Activated T-helper 2 cell treated with anti-CD3 and anti-CD28 coated beads, Interferon-gamma antibody, Interleukin-2, Interleukin-4, amounts not matched to agents 10 μg/mL and 5 μg/mL and 100 μg/mL, durations not matched to agents 14 hours and 24 hours and 36 hours (primary cell): ENCODE measurements around the gene ZNF500. TPM values are rescaled to one million over a fixed set of nuclear protein-coding genes. Genes with fewer than 3 reads are reported as not detected.
"Not testable (repeated sequence)": the region's sequence is repeated elsewhere in the genome, so short reads cannot be mapped to it uniquely, and the experiment has no call there.

Experiments used
- DNase-seq: peaks from one replicate; pipeline ENCODE4 v3.0.0; 2021; ENCODE audit warnings: low spot score
- H3K27ac Mint-ChIP-seq: one replicate; pipeline ENCODE4 v1.8.0; 2021; ENCODE audit warnings: mixed read lengths
- H3K27me3 Mint-ChIP-seq: one replicate; pipeline ENCODE4 v1.8.0; 2021; ENCODE audit warnings: low read depth, mixed read lengths
- H3K36me3 Mint-ChIP-seq: one replicate; pipeline ENCODE4 v1.8.0; 2021; ENCODE audit warnings: low read depth, mixed read lengths
- H3K4me1 Mint-ChIP-seq: one replicate; pipeline ENCODE4 v1.8.0; 2021; ENCODE audit warnings: low read depth, mixed read lengths
- H3K4me3 Mint-ChIP-seq: one replicate; pipeline ENCODE4 v1.8.0; 2021; ENCODE audit warnings: low read depth, mild to moderate bottlenecking, moderate library complexity, mixed read lengths
- H3K9me3 Mint-ChIP-seq: one replicate; pipeline ENCODE4 v1.8.0; 2021; ENCODE audit warnings: mixed read lengths
- intact Hi-C: fragments of 100-400 bp; cut with micrococcal nuclease; formaldehyde crosslinking; loops from one replicate; pipeline ENCODE4 v1.15.1; 2023
- total RNA-seq: library from RNA; stranded (reverse); gene quantifications from 2 replicates; pipeline ENCODE4 v1.2.3, GENCODE V29; 2022

Gene ZNF500
- total RNA-seq, 1 donor from 2014 or later = 18.1 TPM

DNA sequence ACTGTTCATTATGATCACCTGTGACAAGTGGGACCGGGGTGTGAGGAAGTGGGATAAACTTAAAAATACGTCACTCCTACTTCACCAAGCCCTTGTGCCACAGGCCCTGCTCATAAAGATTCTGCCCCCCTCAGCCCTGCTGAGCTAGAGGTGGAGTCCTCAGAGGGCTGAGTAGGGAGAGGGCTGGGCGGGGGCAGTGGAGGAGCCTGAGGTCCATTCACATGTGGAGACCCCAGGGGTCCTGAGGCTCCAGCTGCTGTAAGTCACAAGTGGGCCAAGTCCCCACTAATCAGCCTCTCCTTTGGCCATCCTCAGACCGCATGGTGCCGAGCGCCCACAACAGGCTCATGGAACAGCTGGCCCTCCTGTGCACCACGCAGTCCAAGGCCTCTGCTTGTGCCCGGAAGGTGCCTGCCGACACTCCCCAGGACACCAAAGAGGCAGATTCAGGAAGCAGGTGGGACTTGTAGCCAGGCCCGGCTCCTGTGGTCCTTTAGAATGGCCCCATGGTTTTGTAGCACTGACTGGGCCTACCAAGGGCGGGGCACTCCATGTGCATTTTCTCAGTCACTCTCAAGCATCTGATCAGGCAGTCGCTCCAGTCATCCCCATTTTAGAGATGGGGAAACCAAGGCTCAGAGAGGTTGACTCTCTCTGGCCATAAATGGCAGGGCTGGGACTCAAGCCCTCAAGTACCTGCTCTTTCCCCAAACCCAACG lies 22.2 kb downstream of the ZNF500 start:
- Mint-ChIP-seq H3K4me1 (peaks cover 11% of the 10 kb centered on the region), H3K27me3 (no peaks in the 10 kb centered on the region), H3K27ac (no peak overlapping the region), H3K9me3 (no peaks in the 10 kb centered on the region), H3K36me3 (no peaks in the 10 kb centered on the region), H3K4me3 (no peak overlapping the region)
- intact Hi-C loops = no loop called here
- no peak for DNase-seq

DNA sequence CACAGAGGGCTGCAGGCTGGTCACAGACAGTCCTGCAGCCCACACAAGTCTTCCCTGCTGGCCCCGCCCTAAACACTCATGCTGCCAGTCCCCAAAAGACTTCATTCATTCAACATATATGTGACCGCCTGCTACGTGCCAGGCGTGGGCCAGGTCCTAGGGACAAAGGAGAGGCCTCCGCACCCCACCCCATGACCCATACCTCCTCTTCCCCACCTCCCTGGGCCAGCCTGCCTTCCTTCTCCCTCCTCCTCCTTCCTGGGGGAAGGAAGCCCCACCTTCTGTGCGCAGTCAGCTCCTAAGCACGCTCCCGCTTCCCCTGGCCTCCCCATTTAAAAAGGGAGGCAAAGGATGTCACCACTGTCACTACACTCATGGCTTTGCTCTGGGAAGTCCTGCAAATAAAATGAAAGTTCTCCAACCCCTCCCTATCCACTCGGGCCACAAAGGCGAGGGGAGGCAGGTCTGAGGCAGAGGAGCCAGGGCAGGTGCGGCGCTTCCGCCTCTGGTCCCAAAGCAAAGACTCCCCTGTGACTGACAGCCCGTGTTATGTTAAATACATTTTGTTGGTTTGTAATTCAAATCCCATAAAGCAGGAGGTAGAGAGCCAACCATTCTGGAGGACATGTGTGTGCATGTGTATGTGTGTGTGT lies 23.6 kb downstream of the ZNF500 start:
- Mint-ChIP-seq H3K36me3 (no peaks in the 10 kb centered on the region), H3K4me1 (peaks cover 11% of the 10 kb centered on the region), H3K9me3 (no peaks in the 10 kb centered on the region), H3K27me3 (no peaks in the 10 kb centered on the region), H3K4me3 (no peak overlapping the region), H3K27ac (no peak overlapping the region)
- no peak for DNase-seq
- intact Hi-C loops = no loop called here

DNA sequence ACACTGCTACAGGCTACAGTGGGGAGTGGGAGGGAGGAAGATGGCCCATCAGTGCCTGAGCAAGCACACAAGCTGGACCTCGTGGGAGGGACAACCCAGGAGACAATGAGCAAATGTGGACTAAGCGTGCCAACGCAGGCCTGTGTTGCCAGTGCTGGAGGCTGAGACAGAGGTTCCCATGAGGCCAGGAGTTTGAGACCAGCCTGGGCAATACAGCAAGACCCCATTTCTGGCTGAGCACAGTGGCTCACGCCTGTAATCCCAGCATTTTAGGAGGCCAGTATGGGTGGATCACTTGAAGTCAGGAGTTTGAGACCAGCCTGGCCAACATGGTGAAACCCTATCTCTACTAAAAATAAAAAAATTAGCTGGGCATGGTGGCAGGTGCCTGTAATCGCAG lies 28.6 kb downstream of the ZNF500 start:
- H3K4me3 Mint-ChIP-seq, H3K9me3 Mint-ChIP-seq, H3K27ac Mint-ChIP-seq, DNase-seq, H3K27me3 Mint-ChIP-seq, H3K36me3 Mint-ChIP-seq: not testable (repeated sequence)
- intact Hi-C loops = loop anchor here (10.0 kb wide), 1 partner anchor 216 kb away; the partner anchor contains the start of gene SEC14L5
- H3K4me1 Mint-ChIP-seq = peaks cover 10% of the 10 kb centered on the region

DNA sequence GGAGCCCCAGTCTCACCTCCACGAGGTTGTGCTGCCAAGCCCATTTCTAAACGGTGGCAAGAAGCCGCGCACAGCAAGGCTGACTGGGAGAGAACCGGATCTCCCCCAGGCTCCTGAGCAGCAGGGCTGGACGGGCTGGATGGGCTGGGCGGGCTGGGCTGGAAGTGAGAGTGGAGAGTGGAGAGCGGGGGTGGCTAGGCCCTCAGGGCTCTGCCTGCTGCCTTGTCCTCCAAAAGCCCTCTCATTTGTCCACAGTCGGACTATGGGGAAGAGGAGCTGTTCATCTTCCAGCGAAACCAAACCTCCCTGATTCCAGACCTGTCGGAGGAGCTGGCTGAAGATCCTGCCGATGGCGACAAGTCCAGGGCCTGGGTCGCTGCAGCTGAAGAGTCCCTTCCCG lies 29.4 kb downstream of the ZNF500 start:
- no peak overlapping the region for H3K4me3 Mint-ChIP-seq
- no peaks in the 10 kb centered on the region for H3K9me3 Mint-ChIP-seq
- H3K27ac Mint-ChIP-seq = no peak overlapping the region
- DNase-seq = no peak
- H3K27me3 Mint-ChIP-seq = no peaks in the 10 kb centered on the region
- H3K36me3 Mint-ChIP-seq = no peaks in the 10 kb centered on the region
- intact Hi-C loops = loop anchor here (10.0 kb wide), 1 partner anchor 217 kb away; the partner anchor contains the start of gene SEC14L5
- H3K4me1 Mint-ChIP-seq = peaks cover 12% of the 10 kb centered on the region

DNA sequence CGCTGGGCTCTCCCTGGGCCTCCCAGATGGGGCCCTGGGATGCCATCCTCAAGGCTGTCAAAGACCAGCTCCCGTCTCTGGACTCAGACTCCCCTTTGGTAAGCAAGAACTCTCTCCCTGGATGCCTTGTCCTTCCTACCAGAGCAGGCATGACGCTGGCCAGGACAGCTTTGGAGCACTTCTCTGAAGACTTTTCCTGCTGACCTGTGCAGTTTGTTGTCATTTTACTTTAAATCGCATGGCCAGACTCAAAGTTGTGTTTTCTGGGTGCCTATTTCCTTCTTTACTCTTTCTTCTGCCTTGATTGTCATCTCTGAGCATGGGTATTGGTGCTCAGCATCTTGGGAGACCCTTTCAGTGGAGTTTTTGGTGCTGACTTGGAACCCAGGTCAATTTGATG lies 30.4 kb downstream of the ZNF500 start:
- Mint-ChIP-seq H3K36me3 (no peaks in the 10 kb centered on the region), H3K9me3 (no peaks in the 10 kb centered on the region), H3K27me3 (no peaks in the 10 kb centered on the region), H3K4me1 (peaks cover 12% of the 10 kb centered on the region), H3K4me3 (no peak overlapping the region), H3K27ac (no peak overlapping the region)
- no peak for DNase-seq
- intact Hi-C loops = loop anchor here (10.0 kb wide), 1 partner anchor 218 kb away; the partner anchor contains the start of gene SEC14L5

DNA sequence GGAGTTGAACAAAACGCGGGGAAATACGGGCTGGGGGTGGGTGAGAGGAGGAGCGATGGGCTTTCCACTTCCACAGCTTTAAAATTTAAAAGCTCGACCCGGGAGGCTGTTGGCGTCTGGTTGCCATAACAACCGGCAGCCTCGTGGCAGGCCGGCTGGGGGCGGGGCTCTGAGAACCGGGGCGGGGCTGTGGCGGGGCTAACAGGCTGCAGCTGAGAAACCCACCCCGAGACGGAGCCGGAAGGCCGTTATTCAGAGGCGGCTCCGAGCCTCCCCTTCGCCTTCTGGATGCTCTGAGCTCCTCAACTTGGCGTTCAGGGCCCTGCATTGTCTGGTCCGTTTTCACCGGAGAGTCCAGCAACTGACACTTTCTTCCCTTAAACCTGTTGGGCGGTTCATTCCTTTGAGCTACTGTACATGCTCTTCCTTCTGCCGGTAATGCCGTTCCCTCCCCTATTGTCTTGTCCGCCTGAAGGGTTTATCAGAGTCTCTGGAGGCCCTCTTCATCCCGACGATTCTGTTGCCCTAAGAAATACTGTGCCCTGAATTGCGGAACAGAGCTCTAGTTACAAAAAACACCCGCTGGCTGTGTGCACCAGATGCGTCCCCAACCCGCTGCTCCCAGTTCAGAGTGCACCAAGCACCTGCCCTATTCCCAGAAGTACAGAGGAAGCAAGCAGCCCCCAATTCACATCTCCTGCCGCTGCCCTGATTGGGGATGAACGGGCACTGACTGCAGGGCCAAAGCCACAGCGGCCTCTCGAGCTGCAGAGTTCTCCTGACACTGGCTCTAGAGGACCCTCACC lies 32.0 kb downstream of the ZNF500 start:
- peak overlapping the region; percentile 69 for H3K27ac Mint-ChIP-seq
- H3K27me3 Mint-ChIP-seq = no peaks in the 10 kb centered on the region
- H3K4me3 Mint-ChIP-seq = peak overlapping the region; percentile 85
- peaks cover 4% of the 10 kb centered on the region for H3K36me3 Mint-ChIP-seq
- peaks cover 12% of the 10 kb centered on the region for H3K4me1 Mint-ChIP-seq
- peak; percentile 89 for DNase-seq
- no peaks in the 10 kb centered on the region for H3K9me3 Mint-ChIP-seq
- intact Hi-C loops = loop anchor here (1.0 to 10.0 kb wide), 4 partner anchors 32 to 220 kb away; partner anchors contain the start of genes GLYR1, ROGDI, SEC14L5 and UBN1

DNA sequence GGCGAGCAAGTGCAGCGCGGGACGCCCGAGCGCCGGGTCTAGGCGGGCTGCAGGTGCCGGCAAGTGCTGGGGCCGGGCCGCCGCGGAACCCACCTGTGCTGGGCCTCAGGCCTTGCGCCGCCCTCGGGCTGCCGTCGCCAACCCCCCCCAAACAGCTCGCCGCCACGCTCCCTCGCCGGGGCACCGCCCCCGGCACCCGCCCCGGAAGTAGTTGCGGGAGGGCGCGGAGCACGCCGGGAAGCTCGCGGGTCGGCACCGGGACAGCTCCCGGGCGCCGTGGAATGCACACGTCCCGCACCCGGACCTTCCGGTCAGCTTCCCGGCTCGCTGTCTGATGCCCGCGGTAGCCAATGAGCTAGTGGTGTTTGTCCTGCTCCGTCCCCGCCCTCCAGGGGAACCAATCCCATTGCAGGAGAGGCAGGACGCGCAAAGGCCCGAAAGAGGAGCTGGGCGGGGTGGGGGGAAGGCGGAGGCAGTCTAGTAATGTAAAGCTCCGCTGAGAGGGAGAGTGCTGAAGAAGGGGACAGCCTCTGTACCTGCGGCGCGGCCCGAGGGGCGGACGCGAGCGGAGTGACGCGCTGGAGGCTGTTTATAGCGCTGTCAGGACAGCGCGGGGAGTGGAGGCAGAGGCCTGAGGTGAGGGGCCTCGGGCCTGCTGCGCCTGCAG lies 32.8 kb downstream of the ZNF500 start, which contains the start of the genes ANKS3 and DNAAF8:
Gene ANKS3, minus strand, starts transcription at position 209 of the 667 bp plus-strand sequence. CDS start 4,122 bp downstream, outside the sequence.
Gene DNAAF8, plus strand, starts transcription at position 475 of the 667 bp plus-strand sequence. CDS start 1,978 bp downstream, outside the sequence.
- H3K36me3 Mint-ChIP-seq = peaks cover 4% of the 10 kb centered on the region
- H3K4me1 Mint-ChIP-seq = peaks cover 12% of the 10 kb centered on the region
- peak within 1 kb of the TSS; percentile 85 for H3K4me3 Mint-ChIP-seq
- H3K27ac Mint-ChIP-seq = peak within 1 kb of the TSS; percentile 69
- no peaks in the 10 kb centered on the region for H3K27me3 Mint-ChIP-seq
- peak; percentile 76 for DNase-seq
- intact Hi-C loops = loop anchor here (1.0 to 10.0 kb wide), 4 partner anchors 33 to 221 kb away; partner anchors contain the start of genes GLYR1, ROGDI, SEC14L5 and UBN1
- no peaks in the 10 kb centered on the region for H3K9me3 Mint-ChIP-seq

DNA sequence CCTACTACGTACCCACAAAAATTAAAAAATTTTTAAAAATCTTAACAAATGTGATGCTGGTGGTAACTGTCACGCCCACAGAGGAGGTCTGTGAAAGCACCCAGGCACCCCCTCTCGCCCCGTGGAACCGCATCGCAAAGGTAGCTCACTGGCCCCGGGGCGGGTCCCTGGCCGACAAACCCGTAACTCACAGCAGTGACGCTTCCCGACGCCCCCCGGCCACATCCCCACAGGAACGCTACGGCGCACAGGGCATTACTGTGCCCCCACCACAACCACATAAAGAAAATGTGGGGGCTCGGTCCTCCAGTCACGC lies 33.3 kb downstream of the ZNF500 start:
- intact Hi-C loops = loop anchor here (1.0 to 10.0 kb wide), 4 partner anchors 34 to 221 kb away; partner anchors contain the start of genes GLYR1, ROGDI, SEC14L5 and UBN1
- peaks cover 12% of the 10 kb centered on the region for H3K4me1 Mint-ChIP-seq
- no peaks in the 10 kb centered on the region for H3K9me3 Mint-ChIP-seq

DNA sequence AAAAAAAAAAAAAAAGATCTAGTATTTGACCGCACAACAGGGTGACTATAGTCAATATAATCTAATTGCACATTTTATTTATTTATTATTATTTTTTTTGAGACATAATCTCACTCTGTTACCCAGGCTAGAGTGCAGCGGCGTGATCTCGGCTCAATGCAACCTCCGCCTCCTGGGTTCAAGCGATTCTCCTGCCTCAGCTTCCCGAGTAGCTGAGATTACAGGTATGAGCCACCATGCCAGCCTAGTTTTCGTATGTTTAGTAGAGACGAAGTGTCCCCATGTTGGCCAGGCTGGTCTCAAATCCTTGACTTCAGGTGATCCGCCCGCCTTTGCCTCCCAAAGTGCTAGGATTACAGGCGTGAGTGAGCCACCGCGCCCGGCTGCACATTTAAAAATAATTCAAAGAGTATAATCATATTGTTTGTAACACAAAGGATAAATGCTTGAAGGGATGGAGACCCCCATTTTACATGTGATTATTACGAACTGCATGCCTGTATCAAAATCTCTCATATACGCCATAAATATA lies 33.7 kb downstream of the ZNF500 start:
- H3K27me3 Mint-ChIP-seq = no peaks in the 10 kb centered on the region
- intact Hi-C loops = loop anchor here (10.0 kb wide), 1 partner anchor 222 kb away; the partner anchor contains the start of gene SEC14L5
- H3K36me3 Mint-ChIP-seq = peaks cover 4% of the 10 kb centered on the region
- no peaks in the 10 kb centered on the region for H3K9me3 Mint-ChIP-seq
- peak overlapping the region; percentile 85 for H3K4me3 Mint-ChIP-seq
- peaks cover 12% of the 10 kb centered on the region for H3K4me1 Mint-ChIP-seq
- DNase-seq = no peak
- H3K27ac Mint-ChIP-seq = peak overlapping the region; percentile 47

More for the DNA sequence above, 33.3 kb downstream of the ZNF500 start:
- Mint-ChIP-seq H3K27me3 (no peaks in the 10 kb centered on the region), H3K4me3 (peak overlapping the region; percentile 85), H3K27ac (peak overlapping the region; percentile 47), H3K36me3 (peaks cover 4% of the 10 kb centered on the region)
- DNase-seq = no peak

DNA sequence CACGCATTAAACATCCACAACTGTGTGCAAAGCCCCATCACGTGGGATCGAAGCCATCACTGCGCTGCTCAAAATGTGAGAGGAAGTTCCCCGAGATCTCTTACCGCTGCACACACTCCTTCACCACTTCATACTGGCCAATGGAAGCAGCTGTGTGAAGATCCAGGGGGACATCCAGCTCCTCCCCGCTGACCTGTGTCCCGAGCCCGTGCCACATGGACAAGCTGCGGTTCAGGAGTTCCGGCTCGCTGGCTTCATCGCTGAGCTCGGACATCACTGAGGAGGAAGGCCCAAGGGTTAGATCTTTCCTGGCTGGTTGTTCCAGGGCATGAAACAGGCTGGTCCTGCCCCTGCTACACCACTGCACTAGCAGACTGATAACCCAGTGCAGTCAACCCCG lies 37.1 kb downstream of the ZNF500 start:
- Mint-ChIP-seq H3K4me1 (peaks cover 7% of the 10 kb centered on the region), H3K36me3 (peaks cover 4% of the 10 kb centered on the region), H3K27ac (no peak overlapping the region), H3K9me3 (no peaks in the 10 kb centered on the region), H3K4me3 (no peak overlapping the region), H3K27me3 (no peaks in the 10 kb centered on the region)
- intact Hi-C loops = loop anchor here (10.0 kb wide), 1 partner anchor 225 kb away; the partner anchor contains the start of gene SEC14L5
- no peak for DNase-seq

DNA sequence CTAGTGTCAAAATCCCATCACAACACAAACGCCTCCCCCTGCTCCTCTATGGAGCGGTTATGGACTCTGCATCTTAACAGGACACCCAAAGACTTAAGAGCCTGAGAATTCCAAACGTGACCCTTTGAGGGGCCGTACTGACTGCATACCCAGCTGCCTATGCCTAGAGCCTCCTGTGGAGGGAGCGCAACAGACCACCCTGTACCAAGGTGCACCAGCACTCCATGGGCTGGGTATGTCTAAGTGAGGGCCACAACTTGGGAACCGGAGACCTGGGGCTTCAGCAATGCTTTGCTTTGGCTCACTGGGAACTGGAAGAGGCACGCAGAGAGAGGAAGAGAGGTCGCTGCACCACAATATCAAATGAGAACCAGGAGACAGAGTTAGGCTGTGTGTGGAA lies 38.3 kb downstream of the ZNF500 start:
- H3K9me3 Mint-ChIP-seq = no peaks in the 10 kb centered on the region
- H3K4me3 Mint-ChIP-seq = no peak overlapping the region
- no peak overlapping the region for H3K27ac Mint-ChIP-seq
- peaks cover 7% of the 10 kb centered on the region for H3K4me1 Mint-ChIP-seq
- intact Hi-C loops = no loop called here
- H3K27me3 Mint-ChIP-seq = no peaks in the 10 kb centered on the region
- H3K36me3 Mint-ChIP-seq = peaks cover 4% of the 10 kb centered on the region
- DNase-seq = no peak

DNA sequence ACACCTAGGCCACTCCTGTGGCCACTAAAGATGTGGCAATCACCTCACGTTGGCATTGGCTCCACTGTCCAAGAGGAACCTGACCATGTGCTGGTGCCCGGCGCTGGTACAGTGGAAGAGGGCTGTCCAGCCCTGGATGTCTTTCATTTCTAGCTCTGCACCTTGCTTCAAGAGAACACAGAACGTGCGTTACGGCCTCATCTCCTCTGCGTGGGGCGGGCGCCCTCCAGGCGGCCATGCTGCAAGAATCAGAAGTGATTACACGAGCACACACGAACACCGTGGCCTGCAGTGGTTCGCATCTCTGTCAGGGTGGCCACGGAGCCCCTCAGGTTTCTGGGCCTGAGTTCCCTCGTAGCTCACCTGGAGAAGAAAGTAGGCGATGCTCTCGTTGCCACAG lies 40.3 kb downstream of the ZNF500 start:
- intact Hi-C loops = no loop called here

More for the DNA sequence above, 40.3 kb downstream of the ZNF500 start:
- DNase-seq = no peak
- Mint-ChIP-seq H3K4me1 (no peaks in the 10 kb centered on the region), H3K27me3 (no peaks in the 10 kb centered on the region), H3K9me3 (no peaks in the 10 kb centered on the region), H3K27ac (no peak overlapping the region), H3K4me3 (no peak overlapping the region), H3K36me3 (peaks cover 11% of the 10 kb centered on the region)
